ENCODE measurements around the gene UBE2D1. TPM values are rescaled to one million over a fixed set of nuclear protein-coding genes. Genes with fewer than 3 reads are reported as not detected.

Gene UBE2D1
- total and polyA plus RNA-seq, 2 of the 8 experiments (the other 6 are each of a cell fraction or from before 2014, with no cell fraction given), result 21.2 to 33.5 TPM

DNA sequence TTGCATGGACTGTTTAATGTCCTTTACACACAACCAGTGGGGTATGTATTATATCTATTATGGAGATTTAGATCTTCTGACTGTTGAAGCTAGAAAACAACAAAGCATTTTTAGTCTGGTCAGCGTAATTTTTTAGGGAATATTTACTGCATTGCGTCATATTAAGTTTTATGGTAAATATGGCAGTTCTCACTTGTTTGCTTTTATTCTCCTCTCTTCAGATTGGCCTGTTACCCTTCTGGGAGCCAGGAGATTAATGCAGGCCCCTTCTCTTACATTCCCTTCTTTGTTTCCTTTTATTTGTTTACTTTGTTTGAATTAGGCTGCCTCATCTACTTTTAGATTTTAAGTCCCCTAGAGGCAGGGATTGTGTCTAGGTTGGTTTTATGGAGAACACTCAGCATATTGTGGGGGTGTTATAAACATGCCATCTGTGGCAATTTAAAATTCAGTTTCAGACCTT is 13.8 kb downstream of the UBE2D1 start:
- CTCF ChIA-PET (ENCODE audit: partially characterized antibody), result interaction anchor here (1.0 to 1.3 kb wide), 2 partner anchors 49 to 57 kb away, joined by 3 to 4 read pairs; no protein-coding TSS in a partner anchor
- Histone ChIP-seq H3K27ac (ENCODE audit: low read depth, low read length) (no peak overlapping the region), H3K79me2 (ENCODE audit: control insufficient read depth in 1 of 2, insufficient read depth in 2 of 2, low read length in 2 of 2) (peaks cover 0 to 77% of the 10 kb centered on the region in 2 experiments; a peak in 2 of 4 replicates)

More for the DNA sequence above, 13.8 kb downstream of the UBE2D1 start:
- no peak overlapping the region for H2BK12ac ChIP-seq (ENCODE audit: low read depth, low read length)
- peaks cover 0 to 2% of the 10 kb centered on the region in 2 experiments for H4K20me1 ChIP-seq (replicated peaks in 1 of 2; ENCODE audit: control insufficient read depth in 1 of 2, insufficient read depth in 2 of 2, low read length in 2 of 2)
- H3K9me3 ChIP-seq (ENCODE audit: insufficient read depth in 2 of 2, low read depth in 1 of 2, low read length in 1 of 2), result no peaks in the 10 kb centered on the region
- H4K8ac ChIP-seq (ENCODE audit: extremely low read depth, insufficient read depth, low read length), result no peak overlapping the region
- no peak overlapping the region for H4K5ac ChIP-seq (ENCODE audit: insufficient read length, low read depth, low read length)
- no peaks in the 10 kb centered on the region; the same call in 1 of the 2 replicates for H3K79me1 ChIP-seq (ENCODE audit: low read depth, low read length)
- POLR2A ChIA-PET (ENCODE audit: partially characterized antibody), result interaction anchor here (1.0 kb wide), 1 partner anchor 36 kb away, joined by 3 read pairs; no protein-coding TSS in a partner anchor
- no peak overlapping the region for H3K9ac ChIP-seq (replicated peaks in 1 of 4; ENCODE audit: extremely low read depth in 1 of 4, low read depth in 3 of 4, low read length in 3 of 4)
- H3K23me2 ChIP-seq (ENCODE audit: low read depth, low read length), result no peaks in the 10 kb centered on the region
- FAIRE-seq (no peak), DNase-seq (ENCODE audit: low read depth in 1 of 2, low spot score in 2 of 2) (no peak)
- H2BK120ac ChIP-seq (replicated peaks; ENCODE audit: low read depth, low read length), result no peak overlapping the region
- H2BK15ac ChIP-seq (ENCODE audit: low read length), result no peak overlapping the region
- H3K14ac ChIP-seq (ENCODE audit: insufficient read length), result no peak overlapping the region
- H2BK20ac ChIP-seq (ENCODE audit: low read length), result no peak overlapping the region
- peak; percentile 50; the same call in 1 of the 2 replicates for TF ChIP-seq CEBPB (IDR thresholded peaks at IDR 0.05; ENCODE audit: low read depth, low read length)
- TF ChIP-seq KDM5A (IDR thresholded peaks at IDR 0.05; ENCODE audit: low read length), result no peak
- no peak overlapping the region for H3K56ac ChIP-seq (replicated peaks; ENCODE audit: insufficient read length, low read depth, low read length)
- H3K4ac ChIP-seq (replicated peaks; ENCODE audit: insufficient read length, low read depth, low read length), result no peak overlapping the region
- no peaks in the 10 kb centered on the region for H3K36me3 ChIP-seq (ENCODE audit: control insufficient read depth in 2 of 4, insufficient read depth in 4 of 4, low read length in 3 of 4)
- no peak overlapping the region for H3K18ac ChIP-seq (ENCODE audit: extremely low read depth, low read length)
- H3K4me2 ChIP-seq (ENCODE audit: insufficient read depth in 1 of 2, low read depth in 2 of 2, low read length in 2 of 2), result peak overlapping the region in 1 of 2 experiments; percentile 26; a peak in 1 of 4 replicates
- no peak overlapping the region for H2AK5ac ChIP-seq (ENCODE audit: low read depth, low read length)
- WGBS, 2 experiments (ENCODE audit: extremely low coverage in 1 of 2, insufficient coverage in 1 of 2, insufficient read length in 1 of 2, insufficient replicate concordance in 2 of 2, low coverage in 1 of 2, low lambda C conversion rate in 2 of 2, missing lambda C conversion rate in 1 of 2), result 90% methylated on average over 2 of the region's 2 CpGs; no CpG with 5 or more reads in 1 of the 2 experiments
- no peak overlapping the region for H2AFZ ChIP-seq (ENCODE audit: low read length)
- no peak overlapping the region for H4K91ac ChIP-seq (replicated peaks; ENCODE audit: insufficient read length, low read length)
- peaks cover 0 to 4% (median 0%) of the 10 kb centered on the region in 4 experiments; a peak in 1 of 7 replicates for H3K4me1 ChIP-seq (replicated peaks in 1 of 4; ENCODE audit: control insufficient read depth in 3 of 4, insufficient read depth in 4 of 4, low read length in 3 of 4)
- no peak overlapping the region for H3K23ac ChIP-seq (ENCODE audit: insufficient read length)
- no peak overlapping the region for H2BK5ac ChIP-seq (ENCODE audit: low read depth, low read length)
- no peaks in the 10 kb centered on the region for H3K27me3 ChIP-seq (replicated peaks in 1 of 4; ENCODE audit: control insufficient read depth in 3 of 4, extremely low read depth in 1 of 4, insufficient read depth in 3 of 4, low read length in 3 of 4)
- no peak overlapping the region for H3K4me3 ChIP-seq (ENCODE audit: extremely low read depth in 1 of 4, insufficient read depth in 2 of 4, low read depth in 3 of 4, low read length in 4 of 4)

Data from H1 (cell line).